PFSK-1 (cell line): ENCODE data around the gene PPID.

Experiments
- POLR2AphosphoS5 ChIP-seq: IDR thresholded peaks from 2 replicates; pipeline ENCODE4 v1.6.1; 2012; ENCODE audit warnings: low read depth, mild to moderate bottlenecking, control low read depth, low read length, moderate library complexity
- TAF1 ChIP-seq: IDR thresholded peaks from 2 replicates; pipeline ENCODE4 v1.6.1; 2012; ENCODE audit warnings: low read length, control low read depth, borderline replicate concordance; ENCODE audit not compliant: insufficient read depth

- TF ChIP-seq TAF1 (no peak), POLR2AphosphoS5 (no peak)
These were observed 1.5 kb downstream of the PPID start for GRCh38 chr4:158721680-158722079.
